Measurements from ENCODE around the gene LDLRAD3. TPM values are rescaled to one million over a fixed set of nuclear protein-coding genes. Genes with fewer than 3 reads are reported as not detected.
A peak's percentile ranks its signal among the peaks of the same experiment; 100 is the strongest.
"Not testable (repeated sequence)": the region's sequence is repeated elsewhere in the genome, so short reads cannot be mapped to it uniquely, and the experiment has no call there.

The LDLRAD3 gene
- total RNA-seq, 2 donors from 2014 or later, result 19.2 to 30.6 TPM

DNA sequence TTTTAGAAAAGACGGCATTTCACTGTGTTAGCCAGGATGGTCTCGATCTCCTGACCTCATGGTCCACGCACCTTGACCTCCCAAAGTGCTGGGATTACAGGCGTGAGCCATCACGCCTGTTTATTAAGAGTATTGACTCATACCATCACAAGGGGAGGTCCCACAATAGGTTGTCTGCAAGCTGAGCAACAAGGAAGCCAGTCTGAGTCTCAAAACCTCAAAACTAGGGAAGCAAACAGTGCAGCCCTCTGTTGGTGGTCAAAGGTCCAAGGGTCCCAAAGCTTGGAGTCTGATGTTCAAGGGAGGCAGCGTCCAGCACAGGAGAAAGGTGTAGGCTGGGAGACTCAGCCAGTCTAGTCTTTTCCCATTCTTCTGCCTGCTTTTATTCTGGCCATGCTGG is 32.8 kb upstream of the LDLRAD3 start:
- Histone ChIP-seq H3K9ac (ENCODE audit: extremely low read depth, low read length, poor library complexity, severe bottlenecking) (no peak overlapping the region), H3K4me1 (ENCODE audit: control insufficient read depth, insufficient read depth, low read length) (no peaks in the 10 kb centered on the region), H3K36me3 (ENCODE audit: control insufficient read depth, insufficient read depth, low read length) (no peaks in the 10 kb centered on the region), H3K9me3 (ENCODE audit: control insufficient read depth, low read length) (no peaks in the 10 kb centered on the region), H3K27me3 (ENCODE audit: control insufficient read depth, insufficient read depth, low read length, poor library complexity, severe bottlenecking) (no peaks in the 10 kb centered on the region), H3K27ac (ENCODE audit: low read depth, low read length) (no peak overlapping the region), H3K4me3 (ENCODE audit: low read length) (no peak overlapping the region)
- peak; percentile 12 for DNase-seq
- 88 to 90% methylated on average over 6 of the region's 6 CpGs for WGBS, 2 experiments (ENCODE audit: insufficient coverage in 1 of 2, insufficient read length in 1 of 2)
- no peak overlapping the region for H3K27ac Mint-ChIP-seq
- no peak for TF ChIP-seq CTCF (conservative IDR thresholded peaks at IDR 0.05)
- peaks cover 5% of the 10 kb centered on the region for H3K9me3 Mint-ChIP-seq
- no peaks in the 10 kb centered on the region for H3K36me3 Mint-ChIP-seq (ENCODE audit: low read depth)
- H3K4me3 Mint-ChIP-seq, result no peak overlapping the region
- H3K4me1 Mint-ChIP-seq, result peaks cover 7% of the 10 kb centered on the region
- H3K27me3 Mint-ChIP-seq (ENCODE audit: insufficient read depth), result peaks cover 2% of the 10 kb centered on the region

DNA sequence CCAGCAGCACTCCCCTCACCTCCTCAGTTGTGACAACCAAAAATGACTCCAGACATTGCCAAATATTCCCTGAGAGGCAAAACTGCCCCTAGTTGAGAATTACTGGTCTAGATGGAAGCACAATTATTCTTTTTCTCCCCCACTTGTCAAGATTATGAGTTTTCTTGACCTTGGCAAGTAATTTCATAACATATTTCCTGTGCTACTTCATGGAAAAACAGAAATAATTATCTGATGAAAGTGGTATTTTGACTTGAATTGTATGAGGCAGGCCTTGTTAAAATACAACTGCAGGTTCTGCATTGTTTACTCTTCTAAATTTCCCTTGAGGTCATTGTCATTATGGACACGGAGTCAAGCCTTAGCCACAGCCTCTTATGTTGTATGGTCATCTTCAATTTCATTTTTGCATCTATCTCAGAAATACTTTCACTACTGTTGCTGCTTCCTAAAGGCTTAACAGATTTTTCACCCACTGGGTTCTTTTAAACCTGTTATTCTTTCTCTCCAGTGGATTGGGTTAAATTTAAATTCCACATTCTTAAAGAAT is 32.2 kb upstream of the LDLRAD3 start:
- 92 to 100% methylated on average over 1 of the region's 1 CpG for WGBS, 2 experiments (ENCODE audit: insufficient coverage in 1 of 2, insufficient read length in 1 of 2)
- TF ChIP-seq CTCF (conservative IDR thresholded peaks at IDR 0.05), result no peak
- peak; percentile 10 for DNase-seq
- Mint-ChIP-seq H3K4me1 (peaks cover 7% of the 10 kb centered on the region), H3K4me3 (no peak overlapping the region), H3K27ac (no peak overlapping the region), H3K9me3 (peaks cover 2% of the 10 kb centered on the region), H3K27me3 (ENCODE audit: insufficient read depth) (peaks cover 3% of the 10 kb centered on the region), H3K36me3 (ENCODE audit: low read depth) (no peaks in the 10 kb centered on the region)
- Histone ChIP-seq H3K36me3 (ENCODE audit: control insufficient read depth, insufficient read depth, low read length) (no peaks in the 10 kb centered on the region), H3K9ac (ENCODE audit: extremely low read depth, low read length, poor library complexity, severe bottlenecking) (no peak overlapping the region), H3K27me3 (ENCODE audit: control insufficient read depth, insufficient read depth, low read length, poor library complexity, severe bottlenecking) (no peaks in the 10 kb centered on the region), H3K27ac (ENCODE audit: low read depth, low read length) (no peak overlapping the region), H3K4me3 (ENCODE audit: low read length) (no peak overlapping the region), H3K9me3 (ENCODE audit: control insufficient read depth, low read length) (no peaks in the 10 kb centered on the region), H3K4me1 (ENCODE audit: control insufficient read depth, insufficient read depth, low read length) (no peaks in the 10 kb centered on the region)

GRCh38 chr11:35912436-35912835 is 31.4 kb upstream of the LDLRAD3 start:
- not testable (repeated sequence) for H3K9me3 ChIP-seq (ENCODE audit: control insufficient read depth, low read length); H3K27me3 Mint-ChIP-seq (ENCODE audit: insufficient read depth); H3K36me3 Mint-ChIP-seq (ENCODE audit: low read depth); H3K36me3 ChIP-seq (ENCODE audit: control insufficient read depth, insufficient read depth, low read length); H3K27ac Mint-ChIP-seq; H3K4me1 ChIP-seq (ENCODE audit: control insufficient read depth, insufficient read depth, low read length); H3K27me3 ChIP-seq (ENCODE audit: control insufficient read depth, insufficient read depth, low read length, poor library complexity, severe bottlenecking); H3K4me3 Mint-ChIP-seq; H3K9ac ChIP-seq (ENCODE audit: extremely low read depth, low read length, poor library complexity, severe bottlenecking); H3K4me1 Mint-ChIP-seq; H3K4me3 ChIP-seq (ENCODE audit: low read length); DNase-seq; H3K9me3 Mint-ChIP-seq; H3K27ac ChIP-seq (ENCODE audit: low read depth, low read length)
- 94 to 100% methylated on average over 6 of the region's 7 CpGs for WGBS, 2 experiments (ENCODE audit: insufficient coverage in 1 of 2, insufficient read length in 1 of 2)
